PC-9 (cell line): ENCODE measurements around the gene ACER2.

Experiments used
- CTCF ChIP-seq: fragments of 200-600 bp; sonication (generic); conservative IDR thresholded peaks from 2 replicates; pipeline ENCODE4 v1.6.1; 2017; ENCODE audit warnings: mixed run types, antibody characterized with exemption, mild to moderate bottlenecking, moderate library complexity
- EZH2 ChIP-seq: fragments of 200-600 bp; sonication (generic); IDR thresholded peaks from 2 replicates; pipeline ENCODE4 v1.8.0; 2017; ENCODE audit warnings: antibody characterized with exemption, low read depth

- TF ChIP-seq CTCF (no peak), EZH2 (no peak)
These were observed 78.0 kb downstream of the ACER2 start for GRCh38 chr9:19486803-19487202.
